Panc1 (cell line): ENCODE results near the gene PCGF3. TPM values are rescaled to one million over a fixed set of nuclear protein-coding genes. Genes with fewer than 3 reads are reported as not detected.

Experiments
- ATAC-seq: fragments of 200-7000 bp; cut with Tn5 transposase; 2 replicates; pipeline ENCODE4 v1.9.1; 2020; ENCODE audit warnings: mild to moderate bottlenecking, moderate library complexity
- BruUV-seq: library from RNA; stranded (reverse); fragments of 400-500 nt; replicated peaks from 2 replicates; lab custom pipeline; 2021; lab: Mats Ljungman, UMichigan
- CTCF ChIA-PET: fragments of 300-600 bp; sonication (Branson Sonifier 250); formaldehyde crosslinking; loops from one replicate; lab custom pipeline; 2022; ENCODE audit warnings: antibody characterized with exemption; lab: Charles Lee
- POLR2A ChIA-PET: fragments of 300-600 bp; sonication (Branson Sonifier 250); formaldehyde crosslinking; loops from one replicate; lab custom pipeline; 2022; ENCODE audit warnings: antibody characterized with exemption; lab: Charles Lee
- DNase-seq: peaks from one replicate; pipeline ENCODE4 v3.0.0-alpha.2; 2010; ENCODE audit warnings: low read depth, low spot score
- H3K27ac ChIP-seq: 2 replicates; pipeline ENCODE4 v1.5.1; 2011; ENCODE audit warnings: mild to moderate bottlenecking, low read length, inconsistent platforms
- H3K27me3 ChIP-seq: fragments of 200-500 bp; sonication (Bioruptor generic); 2 replicates; pipeline ENCODE4 v1.6.0; 2014; ENCODE audit warnings: low read length, inconsistent platforms; ENCODE audit not compliant: control insufficient read depth, insufficient read depth
- H3K36me3 ChIP-seq: fragments of 200-500 bp; sonication (Bioruptor generic); 2 replicates; pipeline ENCODE4 v1.5.1; 2014; ENCODE audit warnings: inconsistent platforms, mild to moderate bottlenecking, low read length, moderate library complexity; ENCODE audit not compliant: control insufficient read depth, insufficient read depth
- H3K4me1 ChIP-seq: 2 replicates; pipeline ENCODE4 v1.5.1; 2011; ENCODE audit warnings: inconsistent platforms, mild to moderate bottlenecking, low read length, moderate library complexity; ENCODE audit not compliant: control insufficient read depth, insufficient read depth
- H3K4me3 ChIP-seq, 2 experiments: 2 replicates each; pipeline ENCODE4 v1.5.1; 2011 to 2012; ENCODE audit warnings: low read depth in 2 of 2, low read length in 2 of 2, mild to moderate bottlenecking in 2 of 2, inconsistent platforms in 1 of 2, moderate library complexity in 1 of 2
- H3K9me3 ChIP-seq: fragments of 200-500 bp; sonication (Bioruptor generic); 2 replicates; pipeline ENCODE4 v1.5.1; 2014; ENCODE audit warnings: low read depth, mild to moderate bottlenecking, inconsistent platforms, low read length, moderate library complexity; ENCODE audit not compliant: control insufficient read depth, insufficient read depth
- POLR2AphosphoS5 ChIP-seq: IDR thresholded peaks from 2 replicates; pipeline ENCODE4 v1.6.1; 2012; ENCODE audit warnings: mild to moderate bottlenecking, low read depth, low read length, moderate library complexity
- SIN3A ChIP-seq: IDR thresholded peaks from 2 replicates; pipeline ENCODE4 v1.6.1; 2012; ENCODE audit warnings: low read depth, mild to moderate bottlenecking, low read length, moderate library complexity, borderline replicate concordance; ENCODE audit not compliant: insufficient read depth
- TCF7L2 ChIP-seq: IDR thresholded peaks from 2 replicates; pipeline ENCODE4 v1.6.1; 2011; ENCODE audit warnings: mild to moderate bottlenecking, low read depth, low read length, inconsistent platforms
- in situ Hi-C: cut with HindIII; loops from 2 replicates; pipeline ENCODE4 v1.10.0; 2016; ENCODE audit warnings: low sequenced_read_pairs, low pct_unique_long_range_greater_than_20kb
- intact Hi-C: fragments of 100-400 bp; cut with micrococcal nuclease; formaldehyde crosslinking; loops from one replicate; pipeline ENCODE4 v1.10.0; 2022; ENCODE audit not compliant: unreplicated experiment
- total RNA-seq: library from RNA; stranded (reverse); gene quantifications from one replicate; pipeline ENCODE4 v1.2.1, GENCODE V29; 2021; ENCODE audit not compliant: unreplicated experiment
- TF ChIP-seq, protein P1 (sequence below): fragments of 450-650 bp; IDR thresholded peaks from 2 replicates; pipeline ENCODE4 v1.5.1; 2017; ENCODE audit warnings: mild to moderate bottlenecking
- TF ChIP-seq, protein P2 (sequence below), 2 experiments: IDR thresholded peaks; 2 replicates each; pipeline ENCODE4 v1.6.1; 2011 to 2012; ENCODE audit warnings: low read depth in 2 of 2, control low read depth in 1 of 2, low read length in 1 of 2, mild to moderate bottlenecking in 1 of 2, moderate library complexity in 1 of 2; ENCODE audit not compliant: insufficient read depth in 1 of 2

Gene PCGF3
- total RNA-seq, 1 experiment from 2014 or later = 44.6 TPM

DNA sequence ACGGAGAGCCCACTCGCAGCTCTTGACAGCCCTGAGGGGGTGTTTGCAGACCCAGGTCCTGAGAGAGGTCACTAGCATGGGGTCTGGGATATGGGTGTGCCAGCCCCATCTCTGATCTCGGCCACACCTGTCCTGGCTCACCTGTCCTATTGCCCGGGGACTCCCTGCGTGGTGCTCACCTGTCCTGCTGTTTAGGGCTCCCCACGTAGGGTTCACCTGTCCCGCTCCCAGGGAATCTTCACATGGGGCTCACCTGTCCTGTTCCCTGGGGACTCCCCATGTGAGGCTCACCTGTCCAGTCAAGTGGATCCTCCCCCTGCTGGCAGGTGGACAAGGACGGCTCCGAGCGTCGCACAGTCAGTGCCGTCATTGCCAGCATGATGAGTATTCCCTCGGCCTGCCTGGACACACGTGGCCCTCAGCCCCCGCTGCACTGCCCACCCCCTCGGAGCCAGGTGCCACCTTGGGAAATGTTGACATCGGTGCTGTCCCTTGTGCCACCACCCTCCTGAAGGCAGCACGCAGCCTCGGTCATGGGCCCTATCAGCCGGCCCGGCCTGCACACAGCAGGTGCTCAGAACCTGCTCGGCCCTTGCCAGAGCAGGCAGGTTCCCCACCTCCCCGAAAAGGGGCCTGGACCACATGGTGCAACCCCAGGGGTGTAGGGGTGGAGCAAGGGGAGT, 23.0 kb upstream of the PCGF3 start:
- TF ChIP-seq SIN3A (no peak), TCF7L2 (no peak)
- TF ChIP-seq, protein P1, sequence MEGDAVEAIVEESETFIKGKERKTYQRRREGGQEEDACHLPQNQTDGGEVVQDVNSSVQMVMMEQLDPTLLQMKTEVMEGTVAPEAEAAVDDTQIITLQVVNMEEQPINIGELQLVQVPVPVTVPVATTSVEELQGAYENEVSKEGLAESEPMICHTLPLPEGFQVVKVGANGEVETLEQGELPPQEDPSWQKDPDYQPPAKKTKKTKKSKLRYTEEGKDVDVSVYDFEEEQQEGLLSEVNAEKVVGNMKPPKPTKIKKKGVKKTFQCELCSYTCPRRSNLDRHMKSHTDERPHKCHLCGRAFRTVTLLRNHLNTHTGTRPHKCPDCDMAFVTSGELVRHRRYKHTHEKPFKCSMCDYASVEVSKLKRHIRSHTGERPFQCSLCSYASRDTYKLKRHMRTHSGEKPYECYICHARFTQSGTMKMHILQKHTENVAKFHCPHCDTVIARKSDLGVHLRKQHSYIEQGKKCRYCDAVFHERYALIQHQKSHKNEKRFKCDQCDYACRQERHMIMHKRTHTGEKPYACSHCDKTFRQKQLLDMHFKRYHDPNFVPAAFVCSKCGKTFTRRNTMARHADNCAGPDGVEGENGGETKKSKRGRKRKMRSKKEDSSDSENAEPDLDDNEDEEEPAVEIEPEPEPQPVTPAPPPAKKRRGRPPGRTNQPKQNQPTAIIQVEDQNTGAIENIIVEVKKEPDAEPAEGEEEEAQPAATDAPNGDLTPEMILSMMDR = no peak
- CTCF ChIA-PET = no interaction called here
- Histone ChIP-seq H3K27me3 (no peaks in the 10 kb centered on the region), H3K27ac (no peak overlapping the region), H3K4me1 (peaks cover 18% of the 10 kb centered on the region), H3K36me3 (no peaks in the 10 kb centered on the region), H3K9me3 (no peaks in the 10 kb centered on the region), H3K4me3 (no peak overlapping the region)
- in situ Hi-C loops = no loop called here
- no peak for ATAC-seq
- no peak for DNase-seq
- intact Hi-C loops = no loop called here
- BruUV-seq = no TSS peak
- POLR2A ChIA-PET = no interaction called here

DNA sequence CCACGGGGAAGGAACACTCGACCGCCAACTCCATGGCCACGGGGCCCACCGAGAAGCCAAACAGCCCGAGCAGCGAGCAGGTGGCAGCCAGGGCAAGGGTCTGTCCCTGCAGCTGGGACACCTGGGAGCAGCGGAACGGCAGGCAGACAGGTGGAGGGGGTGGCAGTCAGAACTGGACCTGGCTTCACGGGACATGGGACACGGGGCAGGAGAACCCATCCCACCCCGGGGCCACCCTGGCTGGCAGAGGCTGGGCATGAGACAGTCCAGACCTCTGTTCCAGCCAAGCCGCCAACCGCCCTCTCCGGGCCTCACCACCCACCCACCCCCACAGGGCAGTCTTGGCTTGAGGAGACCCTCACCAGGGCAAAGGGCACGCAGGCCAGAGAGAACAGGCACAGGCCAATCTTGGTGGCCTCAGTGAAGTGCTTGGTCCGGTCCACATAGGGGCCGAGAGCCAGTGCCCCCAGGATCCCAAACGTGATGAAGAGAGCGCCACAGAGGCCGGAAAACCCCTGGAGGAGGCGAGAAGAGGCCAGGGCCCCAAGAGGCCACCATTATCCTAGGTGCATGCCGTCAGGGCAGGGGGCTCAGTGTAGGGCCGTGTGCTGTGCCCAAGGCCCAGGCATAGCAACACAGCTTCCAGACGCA, 22.3 kb upstream of the PCGF3 start:
- H3K4me3 ChIP-seq = no peak overlapping the region
- ChIA-PET POLR2A (no interaction called here), CTCF (interaction anchor here (0.6 to 1.4 kb wide), 2 partner anchors 9 to 216 kb away, joined by 3 read pairs; partner anchors contain the start of genes ATP5ME and MYL5)
- in situ Hi-C loops = no loop called here
- no peak for DNase-seq
- H3K4me1 ChIP-seq = peaks cover 24% of the 10 kb centered on the region
- intact Hi-C loops = no loop called here
- no peak overlapping the region for H3K27ac ChIP-seq
- no TSS peak for BruUV-seq
- no peaks in the 10 kb centered on the region for H3K27me3 ChIP-seq
- no peaks in the 10 kb centered on the region for H3K9me3 ChIP-seq
- peak; percentile 15 for ATAC-seq
- H3K36me3 ChIP-seq = no peaks in the 10 kb centered on the region
- TF ChIP-seq TCF7L2 (no peak), SIN3A (no peak), POLR2AphosphoS5 (no peak)
- TF ChIP-seq, protein P1 = no peak
- TF ChIP-seq, protein P2, sequence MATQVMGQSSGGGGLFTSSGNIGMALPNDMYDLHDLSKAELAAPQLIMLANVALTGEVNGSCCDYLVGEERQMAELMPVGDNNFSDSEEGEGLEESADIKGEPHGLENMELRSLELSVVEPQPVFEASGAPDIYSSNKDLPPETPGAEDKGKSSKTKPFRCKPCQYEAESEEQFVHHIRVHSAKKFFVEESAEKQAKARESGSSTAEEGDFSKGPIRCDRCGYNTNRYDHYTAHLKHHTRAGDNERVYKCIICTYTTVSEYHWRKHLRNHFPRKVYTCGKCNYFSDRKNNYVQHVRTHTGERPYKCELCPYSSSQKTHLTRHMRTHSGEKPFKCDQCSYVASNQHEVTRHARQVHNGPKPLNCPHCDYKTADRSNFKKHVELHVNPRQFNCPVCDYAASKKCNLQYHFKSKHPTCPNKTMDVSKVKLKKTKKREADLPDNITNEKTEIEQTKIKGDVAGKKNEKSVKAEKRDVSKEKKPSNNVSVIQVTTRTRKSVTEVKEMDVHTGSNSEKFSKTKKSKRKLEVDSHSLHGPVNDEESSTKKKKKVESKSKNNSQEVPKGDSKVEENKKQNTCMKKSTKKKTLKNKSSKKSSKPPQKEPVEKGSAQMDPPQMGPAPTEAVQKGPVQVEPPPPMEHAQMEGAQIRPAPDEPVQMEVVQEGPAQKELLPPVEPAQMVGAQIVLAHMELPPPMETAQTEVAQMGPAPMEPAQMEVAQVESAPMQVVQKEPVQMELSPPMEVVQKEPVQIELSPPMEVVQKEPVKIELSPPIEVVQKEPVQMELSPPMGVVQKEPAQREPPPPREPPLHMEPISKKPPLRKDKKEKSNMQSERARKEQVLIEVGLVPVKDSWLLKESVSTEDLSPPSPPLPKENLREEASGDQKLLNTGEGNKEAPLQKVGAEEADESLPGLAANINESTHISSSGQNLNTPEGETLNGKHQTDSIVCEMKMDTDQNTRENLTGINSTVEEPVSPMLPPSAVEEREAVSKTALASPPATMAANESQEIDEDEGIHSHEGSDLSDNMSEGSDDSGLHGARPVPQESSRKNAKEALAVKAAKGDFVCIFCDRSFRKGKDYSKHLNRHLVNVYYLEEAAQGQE (IDR thresholded peaks at IDR 0.05; ENCODE audit: insufficient read depth in 1 of 2, low read depth in 2 of 2, low read length in 1 of 2) = no peak
